ENCODE data around the gene ST3GAL3.

GRCh38 chr1:43754892-43755291 lies 47.6 kb downstream of the ST3GAL3 start:
- TF ChIP-seq CTCF (IDR thresholded peaks at IDR 0.05) (no peak), POLR2A (IDR thresholded peaks at IDR 0.05) (no peak)

Measured in Peyer's patch (tissue), 4 donors.